DOHH2 (cell line): Measurements from ENCODE around the gene ATP2B3.

Experiments used
- EZH2phosphoT487 ChIP-seq: fragments of 200-600 bp; sonication (generic); IDR thresholded peaks from 2 replicates; pipeline ENCODE4 v1.6.1; 2017; ENCODE audit warnings: borderline replicate concordance, mild to moderate bottlenecking, antibody characterized with exemption, low read length, moderate library complexity, mixed read lengths
- TF ChIP-seq, protein P1 (sequence below): fragments of 200-600 bp; sonication (generic); IDR thresholded peaks from one replicate; pipeline ENCODE4 v1.5.1; 2014; ENCODE audit warnings: antibody characterized with exemption, mild to moderate bottlenecking, low read depth, low read length; ENCODE audit not compliant: poor library complexity, severe bottlenecking

- TF ChIP-seq, protein P1, sequence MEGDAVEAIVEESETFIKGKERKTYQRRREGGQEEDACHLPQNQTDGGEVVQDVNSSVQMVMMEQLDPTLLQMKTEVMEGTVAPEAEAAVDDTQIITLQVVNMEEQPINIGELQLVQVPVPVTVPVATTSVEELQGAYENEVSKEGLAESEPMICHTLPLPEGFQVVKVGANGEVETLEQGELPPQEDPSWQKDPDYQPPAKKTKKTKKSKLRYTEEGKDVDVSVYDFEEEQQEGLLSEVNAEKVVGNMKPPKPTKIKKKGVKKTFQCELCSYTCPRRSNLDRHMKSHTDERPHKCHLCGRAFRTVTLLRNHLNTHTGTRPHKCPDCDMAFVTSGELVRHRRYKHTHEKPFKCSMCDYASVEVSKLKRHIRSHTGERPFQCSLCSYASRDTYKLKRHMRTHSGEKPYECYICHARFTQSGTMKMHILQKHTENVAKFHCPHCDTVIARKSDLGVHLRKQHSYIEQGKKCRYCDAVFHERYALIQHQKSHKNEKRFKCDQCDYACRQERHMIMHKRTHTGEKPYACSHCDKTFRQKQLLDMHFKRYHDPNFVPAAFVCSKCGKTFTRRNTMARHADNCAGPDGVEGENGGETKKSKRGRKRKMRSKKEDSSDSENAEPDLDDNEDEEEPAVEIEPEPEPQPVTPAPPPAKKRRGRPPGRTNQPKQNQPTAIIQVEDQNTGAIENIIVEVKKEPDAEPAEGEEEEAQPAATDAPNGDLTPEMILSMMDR, result no peak
- TF ChIP-seq EZH2phosphoT487, result no peak
These were observed 83.5 kb downstream of the ATP2B3 start for GRCh38 chrX:153600921-153601320.
